Measurements from ENCODE around the gene LTBP1. TPM values are rescaled to one million over a fixed set of nuclear protein-coding genes. Genes with fewer than 3 reads are reported as not detected.
"Not testable (repeated sequence)": the region's sequence is repeated elsewhere in the genome, so short reads cannot be mapped to it uniquely, and the experiment has no call there.

The LTBP1 gene
- total RNA-seq, 1 donor from 2014 or later = 0.07 TPM

DNA sequence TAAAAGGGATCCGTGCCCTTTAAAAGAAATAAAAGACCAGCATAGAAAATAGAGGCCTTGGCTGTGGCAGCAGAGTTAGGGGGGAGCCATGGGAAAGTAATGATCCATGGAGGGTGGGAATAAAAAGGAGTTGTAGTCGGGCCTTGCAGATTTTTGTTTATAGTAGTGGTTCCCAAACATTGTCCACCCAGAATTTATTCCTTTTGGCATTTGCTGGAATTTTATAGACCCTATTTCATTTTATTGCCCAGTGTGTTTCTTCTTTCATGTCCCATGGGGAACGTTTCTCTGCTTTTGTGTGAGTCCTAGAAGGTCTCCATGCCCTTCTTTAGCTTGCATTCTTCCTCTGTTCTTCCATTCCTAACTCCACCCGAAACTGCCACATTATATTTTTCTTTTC lies 222.2 kb downstream of the LTBP1 start:
- ATAC-seq (ENCODE audit: low read depth) (no peak), DNase-seq (no peak)
- CTCF ChIA-PET = no interaction called here
- POLR2A ChIA-PET = no interaction called here
- no peak overlapping the region for H3K27ac Mint-ChIP-seq
- no peaks in the 10 kb centered on the region for H3K9me3 Mint-ChIP-seq
- H3K4me1 Mint-ChIP-seq = no peaks in the 10 kb centered on the region
- intact Hi-C loops (cut with micrococcal nuclease) = no loop called here
- peaks cover 1% of the 10 kb centered on the region for H3K27me3 Mint-ChIP-seq
- H3K36me3 Mint-ChIP-seq (ENCODE audit: low read depth) = no peaks in the 10 kb centered on the region
- TF ChIP-seq, protein P1, sequence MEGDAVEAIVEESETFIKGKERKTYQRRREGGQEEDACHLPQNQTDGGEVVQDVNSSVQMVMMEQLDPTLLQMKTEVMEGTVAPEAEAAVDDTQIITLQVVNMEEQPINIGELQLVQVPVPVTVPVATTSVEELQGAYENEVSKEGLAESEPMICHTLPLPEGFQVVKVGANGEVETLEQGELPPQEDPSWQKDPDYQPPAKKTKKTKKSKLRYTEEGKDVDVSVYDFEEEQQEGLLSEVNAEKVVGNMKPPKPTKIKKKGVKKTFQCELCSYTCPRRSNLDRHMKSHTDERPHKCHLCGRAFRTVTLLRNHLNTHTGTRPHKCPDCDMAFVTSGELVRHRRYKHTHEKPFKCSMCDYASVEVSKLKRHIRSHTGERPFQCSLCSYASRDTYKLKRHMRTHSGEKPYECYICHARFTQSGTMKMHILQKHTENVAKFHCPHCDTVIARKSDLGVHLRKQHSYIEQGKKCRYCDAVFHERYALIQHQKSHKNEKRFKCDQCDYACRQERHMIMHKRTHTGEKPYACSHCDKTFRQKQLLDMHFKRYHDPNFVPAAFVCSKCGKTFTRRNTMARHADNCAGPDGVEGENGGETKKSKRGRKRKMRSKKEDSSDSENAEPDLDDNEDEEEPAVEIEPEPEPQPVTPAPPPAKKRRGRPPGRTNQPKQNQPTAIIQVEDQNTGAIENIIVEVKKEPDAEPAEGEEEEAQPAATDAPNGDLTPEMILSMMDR (IDR thresholded peaks at IDR 0.05) = no peak
- H3K4me3 Mint-ChIP-seq = no peak overlapping the region

DNA sequence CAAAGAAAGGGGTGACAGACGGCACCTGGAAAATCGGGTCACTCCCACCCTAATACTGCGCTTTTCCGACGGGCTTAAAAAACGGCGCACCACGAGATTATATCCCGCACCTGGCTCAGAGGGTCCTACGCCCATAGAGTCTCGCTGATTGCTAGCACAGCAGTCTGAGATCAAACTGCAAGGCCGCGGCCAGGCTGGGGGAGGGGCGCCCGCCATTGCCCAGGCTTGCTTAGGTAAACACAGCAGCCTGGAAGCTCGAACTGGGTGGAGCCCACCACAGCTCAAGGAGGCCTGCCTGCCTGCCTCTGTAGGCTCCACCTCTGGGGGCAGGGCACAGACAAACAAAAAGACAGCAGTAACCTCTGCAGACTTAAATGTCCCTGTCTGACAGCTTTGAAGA lies 223.5 kb downstream of the LTBP1 start:
- H3K27me3 Mint-ChIP-seq, POLR2A ChIA-PET: not testable (repeated sequence)

DNA sequence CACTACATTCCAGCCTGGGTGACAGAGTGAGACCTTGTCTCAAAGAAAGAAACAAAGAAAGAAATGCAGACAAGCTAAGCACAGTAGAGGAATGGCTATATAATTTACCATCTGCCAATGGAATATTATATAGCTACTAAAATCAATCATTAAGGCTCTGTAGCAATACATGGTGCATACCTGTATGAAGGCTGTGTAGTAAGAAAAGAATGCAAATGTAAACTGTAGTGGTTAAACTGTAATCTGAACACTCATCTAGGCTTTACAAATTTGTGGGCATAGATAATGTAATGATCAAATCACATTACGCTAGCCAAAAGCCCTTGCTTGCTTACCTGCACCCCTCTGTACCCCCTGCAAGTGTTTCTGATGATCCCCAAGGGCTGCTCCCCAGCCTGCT lies 230.9 kb downstream of the LTBP1 start:
- CTCF ChIA-PET = no interaction called here
- intact Hi-C loops (cut with micrococcal nuclease) = no loop called here
- no peak overlapping the region for H3K4me3 Mint-ChIP-seq

More for the DNA sequence above, 223.5 kb downstream of the LTBP1 start:
- H3K4me3 Mint-ChIP-seq; intact Hi-C loops (cut with micrococcal nuclease); H3K36me3 Mint-ChIP-seq (ENCODE audit: low read depth); H3K27ac Mint-ChIP-seq; H3K4me1 Mint-ChIP-seq; H3K9me3 Mint-ChIP-seq; ATAC-seq (ENCODE audit: low read depth); DNase-seq; CTCF ChIA-PET: not testable (repeated sequence)

DNA sequence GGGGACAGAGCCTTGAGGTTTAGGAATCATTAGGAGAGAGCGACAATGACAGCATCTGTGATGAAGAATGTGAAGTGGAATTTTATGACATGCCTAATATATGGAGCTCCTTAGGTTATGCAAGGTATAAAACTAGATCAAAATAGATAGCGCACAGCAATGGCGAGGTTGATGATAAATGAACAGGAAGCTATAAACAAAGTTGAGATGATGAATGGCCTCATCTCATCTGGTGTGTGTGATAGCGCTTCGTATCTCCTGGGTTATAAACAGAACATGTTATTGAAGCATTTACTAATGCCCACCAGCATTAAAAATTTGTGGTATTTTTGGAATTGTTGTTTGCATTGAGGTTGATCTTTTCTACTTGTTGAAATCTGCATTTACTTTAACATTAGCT lies 231.5 kb downstream of the LTBP1 start:
- ChIA-PET POLR2A (no interaction called here), CTCF (no interaction called here)
- H3K4me3 Mint-ChIP-seq = no peak overlapping the region
- no peak for DNase-seq
- intact Hi-C loops (cut with micrococcal nuclease) = no loop called here
- ATAC-seq (ENCODE audit: low read depth) = no peak
- no peaks in the 10 kb centered on the region for H3K27me3 Mint-ChIP-seq
- TF ChIP-seq, protein P1 (IDR thresholded peaks at IDR 0.05) = no peak
- H3K27ac Mint-ChIP-seq = no peak overlapping the region
- H3K9me3 Mint-ChIP-seq = no peaks in the 10 kb centered on the region
- H3K36me3 Mint-ChIP-seq (ENCODE audit: low read depth) = no peaks in the 10 kb centered on the region
- H3K4me1 Mint-ChIP-seq = no peaks in the 10 kb centered on the region

More for the DNA sequence above, 230.9 kb downstream of the LTBP1 start:
- H3K27ac Mint-ChIP-seq = no peak overlapping the region
- H3K4me1 Mint-ChIP-seq = no peaks in the 10 kb centered on the region
- ATAC-seq (ENCODE audit: low read depth) (no peak), DNase-seq (no peak)
- POLR2A ChIA-PET = no interaction called here
- no peaks in the 10 kb centered on the region for H3K36me3 Mint-ChIP-seq (ENCODE audit: low read depth)
- H3K9me3 Mint-ChIP-seq = no peaks in the 10 kb centered on the region
- no peaks in the 10 kb centered on the region for H3K27me3 Mint-ChIP-seq
- TF ChIP-seq, protein P1 (IDR thresholded peaks at IDR 0.05) = no peak

DNA sequence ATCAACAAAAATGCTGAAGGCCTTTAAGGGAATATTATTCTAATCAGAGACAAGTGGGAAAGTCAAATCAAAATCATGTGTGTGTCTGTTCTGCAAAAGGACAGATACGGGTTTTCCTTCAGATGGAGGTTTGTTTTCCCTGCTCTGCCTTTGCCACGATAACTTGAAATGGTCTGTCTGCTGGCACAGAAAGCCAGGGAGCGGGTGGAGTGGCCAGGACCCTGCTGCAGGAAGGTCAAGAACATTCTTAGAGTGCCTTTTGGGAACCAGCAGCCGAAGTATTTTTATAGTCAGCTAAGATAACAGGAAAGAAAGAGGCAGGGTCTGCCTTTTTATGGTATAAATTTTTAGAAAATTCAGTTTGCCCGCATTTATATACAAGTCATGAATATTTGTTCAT lies 234.2 kb downstream of the LTBP1 start:
- intact Hi-C loops (cut with micrococcal nuclease) = no loop called here
- Mint-ChIP-seq H3K4me3 (no peak overlapping the region), H3K4me1 (no peaks in the 10 kb centered on the region), H3K27ac (no peak overlapping the region), H3K27me3 (no peaks in the 10 kb centered on the region), H3K9me3 (no peaks in the 10 kb centered on the region), H3K36me3 (ENCODE audit: low read depth) (no peaks in the 10 kb centered on the region)
- ATAC-seq (ENCODE audit: low read depth) = no peak
- ChIA-PET CTCF (no interaction called here), POLR2A (no interaction called here)
- TF ChIP-seq, protein P1 (IDR thresholded peaks at IDR 0.05) = no peak
- no peak for DNase-seq

DNA sequence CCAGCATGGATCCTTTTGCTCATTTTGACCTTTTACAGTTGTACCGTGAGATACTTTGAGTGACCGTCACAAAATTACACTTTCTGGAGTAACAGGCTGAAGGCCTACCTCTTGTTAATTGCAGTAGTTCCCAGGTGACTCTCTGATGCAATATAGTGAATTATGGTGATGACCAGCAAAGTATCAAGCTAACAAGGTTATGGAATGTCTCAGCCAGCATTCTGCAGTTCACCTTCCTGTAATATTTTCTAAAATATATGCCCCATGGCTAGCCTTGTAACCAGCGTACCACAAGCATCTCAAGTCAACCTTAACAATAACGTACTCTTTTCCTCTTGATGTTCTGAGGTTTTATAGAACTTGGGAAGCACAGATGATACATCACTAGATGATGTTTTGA lies 234.7 kb downstream of the LTBP1 start:
- Mint-ChIP-seq H3K27ac (no peak overlapping the region), H3K27me3 (no peaks in the 10 kb centered on the region), H3K9me3 (no peaks in the 10 kb centered on the region), H3K4me3 (no peak overlapping the region), H3K36me3 (ENCODE audit: low read depth) (no peaks in the 10 kb centered on the region), H3K4me1 (no peaks in the 10 kb centered on the region)
- ChIA-PET POLR2A (no interaction called here), CTCF (no interaction called here)
- TF ChIP-seq, protein P1 (IDR thresholded peaks at IDR 0.05) = no peak
- intact Hi-C loops (cut with micrococcal nuclease) = no loop called here
- DNase-seq (no peak), ATAC-seq (ENCODE audit: low read depth) (no peak)

Data from activated B cell treated with CpG ODN at 0.5 μM for 24 hours (primary cell).